ENCODE data around the gene SLC5A12. TPM values are rescaled to one million over a fixed set of nuclear protein-coding genes. Genes with fewer than 3 reads are reported as not detected.

Gene SLC5A12
- total and polyA plus RNA-seq, 9 donors = 0.04 to 8.5 (median 0.14) TPM

DNA sequence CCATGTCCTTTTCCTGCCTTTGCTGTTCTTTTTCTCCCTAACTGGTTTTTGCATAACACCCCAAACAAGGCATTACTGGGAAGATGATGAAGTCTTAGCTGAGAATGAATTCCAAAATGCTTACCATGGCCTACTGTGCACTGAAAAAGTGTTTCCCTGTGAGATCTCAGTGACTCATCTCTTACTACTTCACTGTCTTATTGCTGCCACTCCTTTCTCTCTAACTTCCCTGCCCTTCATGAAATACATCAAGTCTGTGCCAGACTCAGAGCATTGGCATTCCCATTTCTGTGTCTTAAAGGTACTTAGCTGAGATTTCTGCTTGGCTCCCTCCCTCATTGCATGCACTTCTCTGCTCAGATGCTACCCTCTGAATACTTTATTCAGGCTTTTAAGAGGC is 100.7 kb downstream of the SLC5A12 start:
- DNase-seq = no peak
- Histone ChIP-seq H3K4me3 (ENCODE audit: low read length) (no peak overlapping the region), H3K27me3 (ENCODE audit: control insufficient read depth, insufficient read depth, low read length) (no peaks in the 10 kb centered on the region), H3K36me3 (ENCODE audit: control insufficient read depth, insufficient read depth, low read length) (no peaks in the 10 kb centered on the region), H3K27ac (ENCODE audit: low read length) (no peak overlapping the region), H3K4me1 (ENCODE audit: control insufficient read depth, insufficient read depth, low read length) (no peaks in the 10 kb centered on the region), H3K9me3 (replicated peaks; ENCODE audit: control insufficient read depth, low read depth, low read length) (no peaks in the 10 kb centered on the region)

DNA sequence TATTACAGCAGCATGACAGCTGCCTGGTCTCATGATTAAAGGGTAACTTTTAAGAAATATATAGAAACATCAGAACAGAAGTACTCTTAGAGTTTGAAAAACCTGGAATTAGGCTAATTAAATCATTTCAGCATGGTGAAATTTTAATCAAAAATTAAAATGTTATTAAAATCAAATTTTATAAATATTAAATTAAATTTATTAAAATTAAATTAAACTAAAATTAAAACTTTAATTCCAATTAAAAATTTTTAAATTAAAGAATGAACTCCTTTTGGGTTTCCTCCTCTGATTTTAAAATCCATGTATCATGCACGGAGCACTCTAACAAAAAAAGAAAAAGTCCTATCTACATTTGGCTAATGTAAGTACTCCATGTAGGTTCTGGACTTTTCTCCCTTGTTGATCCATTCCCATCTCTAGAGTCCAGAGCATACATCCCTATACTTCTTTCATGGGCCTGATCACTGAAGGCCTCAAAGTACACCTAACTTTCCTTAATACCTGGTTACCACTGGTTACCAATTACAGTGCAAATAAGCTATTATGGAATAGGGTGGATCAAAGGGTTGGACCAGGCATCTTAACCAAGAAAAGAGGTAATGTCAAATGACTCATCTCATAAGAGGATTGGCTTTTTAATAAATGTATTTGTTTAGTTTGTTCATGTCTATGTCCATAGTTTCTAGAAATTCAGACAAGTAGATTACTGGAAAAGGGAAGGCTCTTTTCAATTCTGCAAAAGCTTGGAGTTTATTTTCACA is 101.4 kb downstream of the SLC5A12 start:
- Histone ChIP-seq H3K9me3 (replicated peaks; ENCODE audit: control insufficient read depth, low read depth, low read length) (no peaks in the 10 kb centered on the region), H3K27ac (ENCODE audit: low read length) (no peak overlapping the region), H3K36me3 (ENCODE audit: control insufficient read depth, insufficient read depth, low read length) (no peaks in the 10 kb centered on the region), H3K4me3 (ENCODE audit: low read length) (no peak overlapping the region), H3K27me3 (ENCODE audit: control insufficient read depth, insufficient read depth, low read length) (no peaks in the 10 kb centered on the region), H3K4me1 (ENCODE audit: control insufficient read depth, insufficient read depth, low read length) (no peaks in the 10 kb centered on the region)
- no peak for DNase-seq
- WGBS (ENCODE audit: insufficient coverage) = no CpG with 5 or more reads among the region's 1 CpG

DNA sequence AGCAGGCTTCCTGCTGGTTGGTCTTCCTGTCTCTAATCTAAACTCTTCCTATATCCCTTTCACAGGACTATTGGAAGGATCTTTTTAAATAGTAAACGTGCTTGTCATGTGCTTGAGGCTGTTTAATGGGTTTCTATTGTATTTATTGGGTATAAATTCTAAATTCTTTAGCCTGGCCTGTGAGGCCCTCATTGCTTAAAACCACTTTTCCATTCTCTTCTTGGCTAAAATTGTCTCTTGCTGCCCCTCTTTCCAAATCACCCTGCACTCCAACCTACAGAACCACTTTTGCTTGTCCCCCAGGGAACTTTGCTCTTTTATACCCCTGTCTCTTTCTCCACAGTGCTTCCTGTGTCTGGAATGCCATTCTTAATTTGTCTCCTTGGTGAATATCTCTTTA is 103.4 kb downstream of the SLC5A12 start:
- DNase-seq = no peak
- WGBS (ENCODE audit: insufficient coverage) = no CpG with 5 or more reads among the region's 1 CpG
- no peaks in the 10 kb centered on the region for H3K36me3 ChIP-seq (ENCODE audit: control insufficient read depth, insufficient read depth, low read length)
- no peaks in the 10 kb centered on the region for H3K4me1 ChIP-seq (ENCODE audit: control insufficient read depth, insufficient read depth, low read length)
- no peaks in the 10 kb centered on the region for H3K9me3 ChIP-seq (replicated peaks; ENCODE audit: control insufficient read depth, low read depth, low read length)
- H3K4me3 ChIP-seq (ENCODE audit: low read length) = no peak overlapping the region
- H3K27me3 ChIP-seq (ENCODE audit: control insufficient read depth, insufficient read depth, low read length) = no peaks in the 10 kb centered on the region
- H3K27ac ChIP-seq (ENCODE audit: low read length) = no peak overlapping the region

Other genes with a start within 250 kb of the SLC5A12 start
- gene MUC15, start 149.8 kb downstream of the SLC5A12 start, total RNA-seq = not detected
- gene MUC15, start 149.8 kb downstream of the SLC5A12 start, polyA plus RNA-seq (ENCODE audit: insufficient read depth in 1 of 8, insufficient read length in 8 of 8, low replicate concordance in 1 of 8) = 1 to 10 TPM in 1 of 8 donors, under 1 TPM in 3, not detected in 4; 0.05 to 3.8 (median 0.23) TPM

Measured in muscle of leg (tissue), 11 donors.